Measurements from ENCODE around the gene SCO2.
A peak's percentile ranks its signal among the peaks of the same experiment; 100 is the strongest.

Gene SCO2, protein sequence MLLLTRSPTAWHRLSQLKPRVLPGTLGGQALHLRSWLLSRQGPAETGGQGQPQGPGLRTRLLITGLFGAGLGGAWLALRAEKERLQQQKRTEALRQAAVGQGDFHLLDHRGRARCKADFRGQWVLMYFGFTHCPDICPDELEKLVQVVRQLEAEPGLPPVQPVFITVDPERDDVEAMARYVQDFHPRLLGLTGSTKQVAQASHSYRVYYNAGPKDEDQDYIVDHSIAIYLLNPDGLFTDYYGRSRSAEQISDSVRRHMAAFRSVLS

DNA sequence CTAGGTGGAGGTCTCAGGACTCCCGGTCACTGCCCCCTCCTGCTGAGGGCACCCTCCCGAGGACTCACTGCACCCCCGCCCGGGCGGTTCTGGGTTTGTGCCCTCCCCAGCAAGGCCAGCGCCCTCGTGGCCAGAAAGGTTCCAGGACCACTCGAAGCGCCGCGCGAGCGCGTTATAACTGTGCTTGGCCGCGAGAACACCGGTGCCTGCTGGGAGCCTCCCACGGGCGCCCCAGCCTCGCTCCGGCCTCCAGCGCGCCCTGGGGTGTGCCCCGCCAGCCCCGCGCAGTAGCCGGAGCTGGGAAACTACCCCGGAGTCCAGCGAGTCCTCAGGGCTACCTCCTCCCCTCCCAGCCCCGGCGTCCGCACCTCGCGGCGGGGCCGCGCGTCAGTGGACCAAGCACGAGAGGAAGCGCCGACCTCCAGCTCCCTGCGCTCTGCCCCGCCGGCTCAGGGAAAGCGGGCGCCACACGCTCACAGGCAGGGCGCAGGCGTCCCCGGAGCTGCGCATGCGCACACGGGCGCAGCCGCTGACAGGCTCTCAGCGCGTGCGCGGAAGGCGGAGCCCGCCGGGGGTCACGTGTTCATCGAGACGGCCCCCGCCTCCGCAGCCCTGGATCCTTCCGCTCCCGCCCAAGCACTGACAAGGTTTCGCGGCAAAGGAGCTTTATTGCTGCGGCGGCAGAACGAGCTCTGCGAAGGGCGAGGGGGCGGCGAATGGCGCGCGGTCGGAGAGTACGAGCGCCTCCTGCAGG is at the start of gene SCO2:
SCO2 (minus strand) TSS at position 495 of the 754 bp plus-strand sequence. CDS start 1,187 bp downstream, outside the sequence.
- peak; percentile 97 for DNase-seq

DNA sequence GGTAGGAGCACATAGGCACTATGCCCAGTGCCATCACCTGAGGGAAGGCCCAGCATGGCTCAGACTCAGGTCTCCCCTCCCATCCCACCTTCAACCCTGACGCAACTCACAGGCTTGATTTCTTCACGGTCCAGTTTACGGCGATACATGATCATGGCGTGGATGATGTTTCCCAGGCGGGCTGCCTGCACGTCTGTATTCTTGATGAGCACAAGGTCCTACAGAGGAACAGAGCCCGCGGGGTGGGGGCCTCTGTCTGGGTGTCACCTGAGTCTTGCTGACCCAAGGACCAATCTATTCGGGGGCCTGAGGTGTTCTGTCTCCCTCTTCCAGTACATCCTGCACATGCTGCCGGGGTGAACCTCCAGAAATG is 49.0 kb upstream of the SCO2 start:
- DNase-seq: no peak

DNA sequence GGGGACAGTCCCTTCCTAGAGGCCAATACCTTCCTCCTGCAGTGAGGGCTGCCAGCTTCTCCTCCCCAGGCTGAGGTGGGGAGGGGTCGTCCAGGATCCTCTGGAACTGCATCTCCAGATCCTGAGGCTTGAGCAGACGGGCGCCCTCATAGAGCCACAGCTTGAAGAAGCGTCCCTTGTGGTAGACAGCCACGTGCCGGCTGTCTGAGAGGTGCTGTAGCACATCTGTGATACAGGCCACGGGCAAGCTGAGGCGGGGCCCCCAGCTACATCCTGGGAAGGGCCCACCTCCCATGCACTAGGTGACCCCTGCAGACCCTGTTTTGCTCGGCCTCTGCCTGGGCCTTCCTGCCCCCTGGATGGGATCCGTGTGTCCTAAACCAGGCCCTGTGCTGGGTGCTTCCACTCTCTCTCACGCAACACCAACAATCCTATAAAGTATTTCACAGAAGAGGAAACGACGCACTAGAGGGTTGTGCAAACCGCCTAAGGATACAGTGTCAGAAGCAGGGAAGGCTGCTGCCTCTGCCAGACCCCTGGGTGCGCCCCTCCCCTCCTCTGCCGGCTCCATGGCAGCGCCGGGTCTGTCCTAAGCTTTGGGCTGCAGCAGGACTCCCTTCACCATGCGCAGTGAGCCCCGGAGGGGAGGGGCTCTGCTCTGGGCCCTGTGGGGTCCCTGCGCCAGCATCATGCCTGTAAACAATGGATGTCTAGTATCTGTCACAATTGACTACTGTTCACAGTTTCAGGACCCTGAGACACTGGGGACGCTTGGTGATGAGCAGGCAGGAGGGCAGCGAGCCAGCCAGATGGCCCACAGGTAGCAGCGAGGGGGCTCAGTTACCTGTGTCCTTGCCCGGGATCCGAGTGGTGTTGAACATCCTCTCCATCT is 48.3 kb upstream of the SCO2 start:
- no peak for DNase-seq

DNA sequence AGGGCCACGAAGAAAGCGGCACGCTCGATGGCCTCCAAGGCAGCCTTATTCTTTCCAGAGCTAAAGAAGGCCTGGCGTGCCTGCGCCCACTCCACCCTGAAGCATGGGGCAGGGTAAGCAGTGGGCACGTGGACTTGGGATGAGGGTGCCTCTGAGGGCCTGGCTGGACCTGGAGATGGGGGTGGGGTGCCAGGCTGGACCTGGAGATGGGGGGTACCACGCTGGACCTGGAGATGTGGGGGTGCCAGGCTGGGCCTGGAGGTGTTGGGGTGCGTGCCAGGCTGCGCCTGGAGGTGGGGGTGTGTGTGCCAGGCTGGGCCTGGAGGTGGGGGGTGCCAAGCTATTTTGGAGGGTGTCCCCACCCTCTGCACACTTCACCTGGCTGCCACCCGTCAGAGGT is 47.6 kb upstream of the SCO2 start:
- no peak for DNase-seq

DNA sequence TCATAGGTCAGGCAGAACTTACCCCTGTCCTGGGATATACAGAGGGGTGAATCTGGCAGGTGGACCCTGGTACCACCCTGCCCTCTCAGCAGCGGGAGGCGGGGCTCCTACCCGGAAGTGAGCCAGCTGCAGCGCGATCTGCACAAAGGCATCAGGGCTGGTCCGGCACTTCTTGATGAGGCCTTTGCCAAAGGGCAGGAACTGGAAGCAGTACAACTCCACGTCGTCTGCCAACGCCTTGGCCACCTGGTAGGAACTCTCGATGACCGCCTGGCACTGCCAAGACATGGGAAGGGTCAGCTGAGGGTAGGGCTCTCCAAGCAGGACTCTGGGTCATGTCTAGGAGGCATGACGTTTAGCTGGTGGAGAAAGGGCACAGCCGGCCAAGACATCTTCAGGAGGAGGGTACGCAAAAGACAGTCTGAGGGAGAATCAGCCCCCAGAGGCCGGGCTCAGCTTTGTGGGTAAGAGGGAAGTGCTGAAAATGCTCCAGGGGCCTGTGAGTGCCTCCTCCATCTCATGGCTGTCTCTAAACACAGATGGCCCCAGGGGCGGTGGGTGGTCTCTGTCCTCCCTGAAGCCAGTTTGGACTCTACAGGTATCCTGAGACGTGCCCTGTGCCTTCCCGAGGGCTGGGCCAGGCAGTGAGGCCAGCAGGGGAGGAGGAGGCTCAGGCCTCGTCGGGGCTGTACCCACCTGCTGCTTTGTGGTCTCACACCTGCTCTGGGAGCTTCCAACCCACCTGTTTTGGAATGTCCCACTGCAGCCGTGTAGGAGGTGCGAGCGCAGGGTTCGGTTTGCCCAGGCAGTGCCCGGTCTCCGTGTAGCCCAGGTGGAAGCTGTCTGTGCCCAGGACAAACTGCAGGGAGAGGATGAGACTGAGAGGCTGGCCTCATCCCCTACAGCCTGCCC is 46.1 kb upstream of the SCO2 start:
- no peak for DNase-seq

DNA sequence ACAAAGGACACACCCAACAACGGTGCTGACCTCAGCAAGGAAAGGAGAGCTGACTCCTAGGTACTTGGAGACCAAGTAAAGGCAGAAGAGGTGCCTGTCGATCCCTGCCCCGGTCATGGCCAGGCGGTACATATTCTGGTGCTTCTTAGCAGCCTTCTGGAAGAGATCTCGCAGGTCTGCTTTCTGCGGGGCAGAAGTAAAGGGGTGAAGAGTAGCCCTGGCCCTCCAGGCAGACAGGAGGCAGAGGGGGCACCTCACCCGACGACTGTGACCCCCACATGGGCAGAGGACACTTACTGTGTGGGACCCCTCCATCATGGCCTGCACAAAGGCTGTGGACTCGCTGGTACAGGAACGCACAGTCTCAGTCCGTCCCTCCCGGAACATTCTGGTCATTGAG is 45.5 kb upstream of the SCO2 start:
- no peak for DNase-seq

DNA sequence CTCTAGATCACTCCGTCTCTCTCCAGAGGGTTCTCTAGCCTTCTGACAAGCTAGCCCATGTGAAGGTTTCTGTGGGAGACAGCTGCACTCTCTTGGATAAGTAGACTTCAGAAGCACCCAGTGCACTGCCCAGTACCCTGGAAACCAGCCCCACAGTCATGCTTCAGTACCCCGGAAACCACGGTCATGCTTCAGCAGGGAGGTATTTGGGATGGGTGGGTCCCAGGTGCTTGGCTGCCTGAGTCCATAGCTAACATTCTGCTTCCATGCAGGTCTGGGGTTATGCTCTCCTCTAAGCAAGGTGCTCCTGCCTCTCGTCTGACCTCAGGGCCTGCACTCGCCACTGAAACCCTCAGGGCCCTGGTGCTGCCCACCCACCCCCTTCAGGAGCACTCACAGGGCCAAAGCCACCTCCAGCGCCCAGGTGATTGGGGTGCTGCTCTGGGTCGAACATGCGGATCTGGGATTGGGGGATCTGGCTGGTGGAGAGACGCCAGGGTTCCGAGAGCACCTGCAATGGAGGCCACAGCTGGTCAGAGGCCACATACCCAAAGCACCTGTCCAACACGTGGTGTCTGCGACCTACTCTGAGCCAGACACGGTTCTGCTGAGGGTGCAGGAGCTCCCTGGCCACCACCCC is 44.6 kb upstream of the SCO2 start:
- no peak for DNase-seq

DNA sequence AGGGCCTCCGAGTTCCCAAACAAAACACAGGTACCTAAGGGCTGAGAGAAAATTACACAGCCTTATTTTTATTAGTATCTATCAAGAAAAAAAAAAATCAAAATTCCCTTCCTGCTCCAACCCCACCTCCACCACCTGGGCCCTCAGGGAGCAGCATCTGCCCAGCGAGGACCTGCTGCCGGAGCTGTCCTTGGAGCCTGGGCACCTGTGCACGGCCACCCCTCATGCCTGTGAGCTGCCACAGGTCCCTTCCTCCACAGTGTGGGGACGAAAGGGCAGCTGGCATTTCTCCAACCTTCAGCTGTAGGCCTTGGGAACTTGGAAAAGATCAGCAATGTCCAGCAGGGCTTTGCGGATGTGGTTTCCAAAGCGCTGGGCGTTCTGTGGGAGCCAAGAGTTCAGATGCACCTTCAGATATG is 43.7 kb upstream of the SCO2 start:
- no peak for DNase-seq

DNA sequence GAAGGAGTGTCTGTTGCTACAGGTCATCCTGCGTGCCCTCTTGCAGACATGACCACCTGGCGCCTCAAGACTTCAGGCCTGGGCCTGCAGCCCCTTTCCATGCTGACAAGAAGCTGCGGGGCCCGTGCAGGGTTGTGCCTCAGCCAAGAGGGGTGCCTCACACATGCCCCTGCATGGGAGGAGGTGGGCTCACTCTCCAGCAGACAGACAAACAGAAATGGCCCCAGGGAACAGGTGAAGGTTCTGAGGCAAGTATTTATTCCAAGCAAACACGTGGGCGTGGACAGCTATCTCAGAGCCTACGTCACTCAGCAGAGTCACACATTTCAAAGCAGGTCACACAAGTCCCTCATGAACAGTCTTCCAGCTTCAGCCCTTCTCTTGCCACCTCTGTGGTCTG is 43.2 kb upstream of the SCO2 start:
- no peak for DNase-seq

DNA sequence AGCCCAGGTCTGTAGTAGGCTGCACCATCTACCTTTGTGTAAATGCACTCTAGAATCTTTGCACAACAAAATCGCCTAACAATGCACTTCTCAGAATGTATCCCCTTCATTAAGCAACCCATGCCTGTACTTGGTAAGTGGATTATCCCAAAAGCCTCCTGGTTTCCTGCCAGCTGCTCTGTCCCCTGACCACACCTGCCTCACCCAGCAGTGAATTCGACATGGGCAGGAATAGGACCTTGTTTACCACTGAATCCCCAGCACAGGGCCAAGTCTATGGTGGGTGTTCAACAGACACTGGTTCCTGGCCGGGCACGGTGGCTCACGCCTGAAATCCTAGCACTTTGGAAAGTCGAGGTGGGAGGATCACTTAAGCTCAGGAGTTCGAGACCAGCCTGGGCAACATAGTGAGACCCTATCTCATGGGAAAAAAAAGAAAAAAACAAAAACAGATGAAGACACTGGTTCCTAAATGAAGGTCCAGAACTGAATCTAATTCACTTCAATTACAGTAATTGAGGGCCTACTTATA is 42.4 kb upstream of the SCO2 start:
- no peak for DNase-seq

DNA sequence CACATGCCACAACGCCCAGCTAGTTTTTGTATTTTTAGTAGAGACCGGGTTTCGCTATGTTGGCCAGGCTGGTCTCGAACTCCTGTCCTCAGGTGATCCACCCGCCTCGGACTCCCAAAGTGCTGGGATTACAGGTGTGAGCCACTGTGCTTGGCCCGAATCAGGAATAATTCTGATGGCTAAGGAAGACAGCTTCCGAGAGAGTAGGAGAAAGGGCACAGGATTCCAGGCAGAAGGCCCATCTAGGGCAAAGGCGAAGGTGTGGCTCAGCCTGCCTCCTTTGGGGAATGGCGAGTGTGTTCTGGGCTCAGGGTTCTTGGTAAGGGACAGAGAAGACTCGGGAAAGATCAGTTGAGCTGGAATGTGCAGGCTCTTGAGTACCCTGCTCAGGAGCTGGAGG is 38.9 kb upstream of the SCO2 start:
- no peak for DNase-seq

DNA sequence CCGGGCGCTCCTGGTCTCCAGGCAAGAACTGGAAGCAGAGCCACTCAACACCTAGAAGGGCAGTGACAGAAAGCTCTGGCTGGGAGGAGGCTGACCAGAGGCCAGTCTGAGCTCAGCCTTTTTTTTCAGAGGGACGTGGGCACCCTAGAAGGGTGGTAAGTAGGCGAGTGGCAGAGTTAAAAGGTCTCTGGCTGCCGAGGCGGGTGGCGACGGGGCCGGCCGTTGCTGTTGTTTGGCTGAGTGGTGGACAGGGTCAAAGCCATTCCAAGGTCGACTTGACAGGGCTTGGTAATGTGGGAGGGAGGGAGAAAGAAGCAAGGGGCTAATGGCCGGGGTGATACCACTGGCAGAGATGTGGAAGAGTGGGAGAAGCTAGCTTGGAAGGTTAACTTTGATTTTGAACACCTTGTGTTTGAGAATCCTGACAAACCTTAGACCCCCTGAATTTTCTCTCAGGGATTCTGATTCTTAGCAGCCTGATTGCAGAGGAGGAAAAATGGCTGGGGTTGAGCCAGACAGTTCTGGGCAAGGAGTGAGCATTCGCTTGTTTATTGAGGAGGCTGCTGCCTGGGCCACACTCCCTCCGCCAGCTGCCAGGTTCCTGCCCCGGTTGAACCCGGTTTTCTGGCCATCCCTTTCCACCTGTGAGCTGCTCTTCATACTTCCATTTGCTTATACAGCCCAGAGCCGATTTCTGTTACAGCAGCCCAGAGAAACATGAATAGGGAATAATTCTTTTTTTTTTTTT is 38.2 kb upstream of the SCO2 start:
- DNase-seq: no peak

DNA sequence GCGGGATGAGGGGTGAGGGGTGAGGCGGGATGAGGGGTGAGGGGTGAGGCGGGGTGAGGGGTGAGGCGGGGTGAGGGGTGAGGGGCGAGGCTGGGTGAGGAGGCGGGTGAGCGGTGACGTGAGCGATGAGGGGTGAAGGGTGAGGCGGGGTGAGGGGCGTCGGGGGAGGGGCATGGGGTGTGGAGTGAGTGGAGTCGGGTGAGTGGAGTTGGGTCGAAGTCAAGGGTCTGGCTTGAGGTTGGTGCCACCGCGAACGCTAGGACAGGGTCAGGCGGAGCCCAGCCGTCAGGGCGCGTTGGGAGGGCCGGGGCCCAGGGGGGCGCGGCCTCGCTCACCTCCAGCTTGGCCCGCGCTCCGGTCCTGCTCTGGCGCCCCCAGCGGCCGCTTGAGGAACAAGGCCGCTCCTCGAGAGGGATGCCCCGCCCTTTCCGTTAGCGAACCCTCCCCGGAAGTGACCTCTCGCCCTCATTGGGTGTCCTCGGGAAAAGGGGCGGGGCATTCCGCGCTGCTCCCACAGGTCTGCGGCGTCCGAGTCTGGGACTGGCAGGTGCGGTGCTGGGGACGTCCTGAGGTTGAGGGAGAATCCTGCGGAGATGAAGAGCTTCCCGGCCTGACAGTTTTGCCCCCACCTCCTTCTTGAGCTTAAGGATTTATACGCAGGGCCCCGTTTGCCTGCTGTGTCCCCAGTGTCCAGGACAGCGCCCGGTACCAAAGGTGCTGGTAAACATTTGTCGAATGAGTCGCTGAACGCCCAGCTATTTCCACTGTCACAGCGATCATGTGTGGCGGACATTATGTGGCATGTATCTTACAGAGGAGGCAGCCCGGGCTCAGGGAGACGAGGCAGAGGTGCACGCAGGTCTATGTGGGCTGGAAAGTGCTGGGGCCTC is 37.4 kb upstream of the SCO2 start, which contains the start of gene SYCE3:
SYCE3 (minus strand) TSS at position 397 of the 890 bp plus-strand sequence. CDS start 6,514 bp downstream, outside the sequence.
- DNase-seq: peak; percentile 96 to 98

DNA sequence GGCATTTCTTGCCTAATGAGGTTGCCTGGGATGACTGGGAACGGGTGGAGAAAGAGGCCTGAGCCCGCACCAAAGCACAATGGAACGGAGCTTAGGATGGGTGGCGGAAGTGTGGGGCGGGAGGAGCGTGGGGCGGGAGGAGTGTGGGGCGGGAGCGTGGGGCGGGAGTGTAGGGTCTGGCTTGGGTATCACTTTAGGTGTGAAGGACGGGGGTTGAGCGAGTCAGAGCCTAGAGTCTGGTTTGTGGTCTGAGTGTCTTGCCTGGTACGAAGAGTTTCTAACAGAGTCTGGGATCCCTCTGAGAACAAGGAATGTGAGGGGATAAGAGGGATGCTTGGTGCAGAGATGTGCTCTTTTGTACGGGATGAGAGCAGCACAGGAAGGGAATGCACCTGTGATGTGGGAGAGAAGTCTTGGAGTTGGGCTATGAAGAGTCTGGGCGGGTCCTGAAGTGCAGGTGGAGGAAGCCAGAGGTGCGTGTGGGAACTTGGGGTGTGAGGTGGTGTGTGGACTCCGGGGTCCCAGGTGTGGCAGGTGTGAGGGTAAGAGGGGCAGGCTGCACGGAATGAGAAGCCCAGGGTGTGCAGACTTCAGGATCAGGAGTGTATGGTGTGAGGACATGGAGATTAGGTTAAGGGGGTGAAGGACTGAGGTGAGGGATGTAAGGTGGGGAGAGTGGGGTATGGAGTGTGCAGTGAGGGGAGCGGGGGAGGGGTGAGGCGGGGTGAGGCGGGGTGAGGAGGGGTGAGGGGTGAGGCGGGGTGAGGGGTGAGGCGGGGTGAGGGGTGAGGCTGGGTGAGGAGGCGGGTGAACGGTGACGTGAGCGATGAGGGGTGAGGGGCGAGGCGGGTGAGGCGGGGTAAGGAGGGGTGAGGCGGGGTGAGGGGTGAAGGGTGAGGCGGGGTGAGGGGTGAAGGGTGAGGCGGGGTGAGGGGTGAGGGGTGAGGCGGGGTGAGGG is 36.3 kb upstream of the SCO2 start:
- peak in 1 of 2 donors; percentile 36 for DNase-seq

DNA sequence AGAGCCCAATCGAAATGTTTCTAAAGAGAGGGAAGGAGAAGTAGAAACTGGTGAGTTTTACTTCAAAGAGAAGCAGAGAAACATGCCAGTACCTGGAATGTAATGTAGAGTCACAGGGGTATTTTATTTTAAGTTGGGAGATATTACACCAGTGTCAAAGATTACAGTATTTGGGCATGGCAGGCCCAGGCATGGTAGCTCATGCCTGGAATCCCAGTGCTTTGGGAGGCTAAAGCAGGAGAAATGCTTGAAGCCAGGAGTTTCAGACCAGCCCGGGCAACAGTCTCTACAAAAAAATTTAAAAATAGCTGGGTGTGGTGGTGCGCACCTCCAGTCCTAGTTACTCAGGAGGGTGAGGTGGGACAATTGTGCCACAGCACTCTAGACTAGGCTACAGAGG is 34.6 kb upstream of the SCO2 start:
- no peak for DNase-seq

DNA sequence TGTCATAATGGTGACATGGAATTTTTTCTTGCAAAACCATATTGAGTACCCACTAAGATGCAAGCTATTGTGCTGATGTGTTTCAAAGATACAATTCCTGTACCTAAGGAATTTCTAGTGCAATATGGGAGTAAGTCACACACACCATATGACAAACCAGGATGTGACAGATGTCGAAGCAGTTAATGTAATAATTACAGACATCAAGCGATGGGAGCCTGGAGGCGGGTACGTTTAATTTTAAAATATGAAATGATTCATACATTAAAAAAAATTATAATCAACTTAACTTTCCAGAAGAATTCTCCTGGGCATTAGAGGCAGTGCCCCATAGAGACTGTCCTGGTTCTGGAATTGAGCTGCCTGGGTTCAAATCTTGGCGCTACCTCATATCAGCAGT is 31.3 kb upstream of the SCO2 start:
- DNase-seq: no peak

DNA sequence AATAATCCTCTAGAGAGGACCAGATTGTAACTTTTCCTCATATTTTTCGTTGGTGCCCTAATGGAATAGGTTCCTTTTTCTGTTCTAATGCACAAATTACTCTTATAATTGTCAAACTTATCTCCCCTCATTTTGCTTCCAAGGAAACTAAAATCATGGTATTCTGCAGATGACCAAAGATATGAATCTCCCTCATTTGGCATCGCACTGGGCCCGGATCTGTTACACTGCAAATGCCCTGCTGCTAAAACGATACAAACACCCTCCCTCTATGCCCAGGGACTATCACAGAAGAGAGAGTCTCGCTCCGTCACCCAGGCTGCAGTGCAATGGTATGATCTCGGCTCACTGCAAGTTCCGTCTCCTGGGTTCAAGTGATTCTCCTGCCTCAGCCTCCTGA is 27.9 kb upstream of the SCO2 start:
- no peak for DNase-seq

DNA sequence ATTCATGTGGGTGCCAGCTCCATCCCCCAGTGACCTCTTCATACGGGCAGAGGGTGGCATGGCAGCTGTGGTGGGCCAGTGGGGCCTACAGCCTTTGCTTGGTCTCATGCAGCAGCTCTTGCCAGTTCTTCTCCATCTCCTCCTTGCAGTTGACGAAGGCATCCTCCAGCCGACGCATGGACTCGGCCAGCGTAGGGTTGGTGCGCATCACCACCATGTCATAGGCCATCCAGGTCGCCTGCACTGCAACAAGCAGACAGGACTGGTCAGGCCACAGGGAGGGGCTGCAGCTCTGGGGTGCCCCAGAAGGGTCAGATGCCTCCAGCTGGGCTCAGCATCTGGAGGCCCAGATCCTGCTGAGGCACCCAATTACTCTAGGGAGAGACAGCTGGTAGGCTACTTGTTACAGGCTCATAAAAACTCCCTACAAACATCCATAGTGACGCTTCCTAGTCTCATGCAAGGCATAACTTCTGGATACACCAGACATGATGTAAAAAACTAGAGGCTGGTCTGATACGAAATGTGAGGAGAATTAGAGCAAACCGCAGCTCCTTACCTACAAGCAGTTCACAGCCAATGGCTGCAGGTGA is 25.9 kb upstream of the SCO2 start:
- DNase-seq: no peak

Data from CD4-positive, alpha-beta T cell treated with Interleukin-4 for 1 hour (primary cell).